ENCODE results near the gene GRPR. TPM values are rescaled to one million over a fixed set of nuclear protein-coding genes. Genes with fewer than 3 reads are reported as not detected.

GRPR gene
- 0.18 TPM in 1 of 2 replicates, not detected in the other for total RNA-seq

DNA sequence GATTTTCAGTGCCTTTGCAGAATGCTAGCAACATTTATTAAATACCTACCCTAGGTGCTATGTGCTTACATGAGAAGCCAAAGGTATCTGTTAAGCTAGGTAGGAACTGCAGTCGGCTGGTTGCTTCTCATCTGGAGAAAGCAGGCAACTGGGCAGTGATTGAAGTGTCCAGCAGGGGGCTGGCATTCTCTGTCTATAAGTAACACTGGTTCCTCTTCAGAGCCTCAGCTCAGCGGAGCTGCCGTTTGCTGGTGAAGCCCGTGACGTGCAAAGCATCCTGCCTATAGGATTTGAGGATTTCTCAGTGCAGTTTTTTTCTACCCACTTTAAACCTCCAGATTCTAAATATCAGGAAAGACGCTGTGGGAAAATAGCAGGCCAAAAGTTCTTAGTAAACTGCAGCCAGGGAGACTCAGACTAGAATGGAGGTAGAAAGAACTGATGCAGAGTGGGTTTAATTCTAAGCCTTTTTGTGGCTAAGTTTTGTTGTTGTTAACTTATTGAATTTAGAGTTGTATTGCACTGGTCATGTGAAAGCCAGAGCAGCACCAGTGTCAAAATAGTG, at the start of gene GRPR:
Gene GRPR, plus strand, starts transcription at position 344 of the 565 bp plus-strand sequence. CDS start 389 bp downstream, outside the sequence.
- Mint-ChIP-seq H3K9me3 (peaks cover 4% of the 10 kb centered on the region), H3K36me3 (ENCODE audit: low read depth) (no peaks in the 10 kb centered on the region), H3K4me3 (ENCODE audit: low read depth) (no peak within 1 kb of the TSS), H3K27me3 (ENCODE audit: low read depth) (peaks cover 27% of the 10 kb centered on the region), H3K4me1 (ENCODE audit: low read depth) (peaks cover 17% of the 10 kb centered on the region), H3K27ac (no peak within 1 kb of the TSS)
- DNase-seq (ENCODE audit: low spot score) = peak; percentile 14
- intact Hi-C loops (cut with micrococcal nuclease) = no loop called here

DNA sequence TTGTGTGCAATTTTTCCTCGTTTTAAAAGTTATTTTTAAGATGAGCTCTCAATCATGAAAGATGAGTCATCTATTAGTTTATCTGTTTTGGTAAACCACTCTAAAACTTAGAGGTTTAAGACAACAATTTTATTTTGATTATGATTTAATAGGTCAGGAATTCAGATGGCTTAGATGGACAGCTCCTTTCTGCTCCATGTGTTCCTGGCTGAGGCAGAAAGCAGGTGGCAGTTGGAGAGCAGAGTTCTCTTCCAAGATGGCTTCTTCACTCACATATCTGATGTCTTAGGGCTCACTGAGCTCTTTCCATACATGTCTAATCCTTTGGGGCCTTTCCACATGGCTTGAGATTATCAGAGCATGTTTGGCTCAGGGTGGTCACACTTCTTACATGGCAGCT, 48.3 kb upstream of the GRPR start:
- intact Hi-C loops (cut with micrococcal nuclease) = no loop called here
- Mint-ChIP-seq H3K4me3 (ENCODE audit: low read depth) (no peak overlapping the region), H3K36me3 (ENCODE audit: low read depth) (no peaks in the 10 kb centered on the region), H3K4me1 (ENCODE audit: low read depth) (no peaks in the 10 kb centered on the region), H3K27me3 (ENCODE audit: low read depth) (no peaks in the 10 kb centered on the region), H3K9me3 (no peaks in the 10 kb centered on the region), H3K27ac (no peak overlapping the region)
- DNase-seq (ENCODE audit: low spot score) = no peak

DNA sequence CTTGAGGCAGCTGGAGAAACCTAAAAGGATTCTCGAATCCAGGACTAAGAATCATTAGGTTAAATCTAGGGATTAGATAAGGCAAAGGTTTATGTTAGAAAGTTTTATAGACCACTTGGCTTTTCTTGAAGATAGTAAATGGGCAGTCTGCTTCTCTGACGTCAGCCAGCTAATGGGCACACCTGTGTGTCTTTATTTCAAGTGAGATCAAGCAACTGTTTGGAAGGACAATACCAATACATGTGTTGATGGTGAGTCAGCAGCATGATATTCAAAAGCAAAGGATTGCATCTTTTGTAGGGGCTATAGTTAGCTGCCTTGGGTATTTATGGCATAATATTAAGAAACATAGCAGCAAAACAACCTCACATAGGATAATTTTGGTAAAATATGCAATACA, 46.5 kb upstream of the GRPR start:
- Mint-ChIP-seq H3K36me3 (ENCODE audit: low read depth) (no peaks in the 10 kb centered on the region), H3K27me3 (ENCODE audit: low read depth) (no peaks in the 10 kb centered on the region), H3K27ac (no peak overlapping the region), H3K4me1 (ENCODE audit: low read depth) (no peaks in the 10 kb centered on the region), H3K4me3 (ENCODE audit: low read depth) (no peak overlapping the region), H3K9me3 (no peaks in the 10 kb centered on the region)
- intact Hi-C loops (cut with micrococcal nuclease) = no loop called here
- DNase-seq (ENCODE audit: low spot score) = no peak

DNA sequence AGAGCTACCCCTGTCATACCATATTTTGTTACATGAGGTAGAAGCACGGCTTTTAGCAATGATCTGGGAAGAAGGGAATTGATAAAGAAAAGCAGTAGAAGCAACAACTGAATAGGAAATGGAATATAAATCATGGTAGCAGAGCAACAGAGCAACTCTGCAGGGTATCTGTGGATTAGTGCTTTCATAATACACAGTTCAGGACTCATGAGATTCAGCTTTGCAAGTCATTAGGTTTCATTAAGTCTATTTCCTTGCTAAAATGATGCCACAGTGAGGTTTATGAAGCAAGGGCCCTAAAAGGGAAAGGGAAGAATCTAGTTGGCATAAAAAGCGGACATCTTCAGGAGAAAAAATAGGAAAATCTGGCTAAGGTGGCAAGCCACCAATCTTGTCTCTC, 45.6 kb upstream of the GRPR start:
- Mint-ChIP-seq H3K36me3 (ENCODE audit: low read depth) (no peaks in the 10 kb centered on the region), H3K9me3 (no peaks in the 10 kb centered on the region), H3K4me1 (ENCODE audit: low read depth) (no peaks in the 10 kb centered on the region), H3K27ac (no peak overlapping the region), H3K27me3 (ENCODE audit: low read depth) (no peaks in the 10 kb centered on the region), H3K4me3 (ENCODE audit: low read depth) (no peak overlapping the region)
- DNase-seq (ENCODE audit: low spot score) = no peak
- intact Hi-C loops (cut with micrococcal nuclease) = no loop called here

DNA sequence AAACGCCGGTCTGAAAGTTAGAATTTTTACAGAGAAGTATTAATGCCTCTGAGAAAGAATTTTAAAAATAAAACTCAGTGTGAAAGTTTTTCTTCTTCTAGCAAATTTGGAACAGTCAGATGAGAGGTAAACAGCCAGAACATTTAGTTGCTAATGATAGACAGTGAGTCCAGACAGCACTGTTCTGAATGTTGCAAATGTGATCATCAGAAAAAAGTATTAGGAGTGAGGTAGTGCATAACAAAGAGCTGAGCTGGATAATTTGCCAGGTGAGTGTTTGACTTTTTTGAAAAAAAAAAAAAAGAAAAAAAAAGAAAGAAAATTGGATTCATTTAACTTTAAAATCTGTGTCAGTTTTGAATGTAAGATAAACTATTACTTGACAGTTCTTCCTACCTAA, 42.0 kb upstream of the GRPR start:
- Mint-ChIP-seq H3K4me3 (ENCODE audit: low read depth) (no peak overlapping the region), H3K36me3 (ENCODE audit: low read depth) (no peaks in the 10 kb centered on the region), H3K9me3 (no peaks in the 10 kb centered on the region), H3K27ac (no peak overlapping the region), H3K4me1 (ENCODE audit: low read depth) (no peaks in the 10 kb centered on the region), H3K27me3 (ENCODE audit: low read depth) (peaks cover 1% of the 10 kb centered on the region)
- intact Hi-C loops (cut with micrococcal nuclease) = no loop called here
- DNase-seq (ENCODE audit: low spot score) = no peak

DNA sequence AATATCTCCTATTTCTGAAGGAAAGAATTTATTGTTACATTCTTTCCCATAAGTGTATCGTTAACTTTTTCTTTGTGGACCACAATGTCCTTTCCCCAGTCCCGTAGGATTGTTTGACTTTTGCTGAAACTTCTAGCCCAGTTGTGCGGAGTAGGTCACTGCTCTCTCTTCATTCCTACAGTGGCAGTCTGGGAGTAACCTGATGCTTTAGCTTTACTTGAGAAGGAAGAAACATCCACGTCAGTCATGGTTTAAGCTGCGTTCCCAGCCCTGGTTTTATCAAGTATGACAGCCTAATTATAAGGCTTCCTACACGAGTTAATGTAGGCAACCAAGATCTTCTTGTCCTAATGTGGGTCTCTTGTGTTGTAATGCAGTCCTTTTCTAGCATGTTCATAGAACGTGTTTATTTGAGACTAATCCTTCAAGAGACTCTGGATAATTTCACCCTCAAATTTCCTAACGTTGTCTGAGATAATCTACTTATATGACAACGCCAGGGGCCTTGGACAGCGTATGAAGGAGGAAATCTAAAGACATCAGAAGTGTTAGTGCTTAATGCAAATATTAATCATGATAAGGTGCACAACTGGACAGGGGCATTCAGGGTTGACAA, 40.8 kb upstream of the GRPR start:
- Mint-ChIP-seq H3K4me3 (ENCODE audit: low read depth) (no peak overlapping the region), H3K9me3 (no peaks in the 10 kb centered on the region), H3K36me3 (ENCODE audit: low read depth) (no peaks in the 10 kb centered on the region), H3K4me1 (ENCODE audit: low read depth) (no peaks in the 10 kb centered on the region), H3K27ac (no peak overlapping the region), H3K27me3 (ENCODE audit: low read depth) (peaks cover 1% of the 10 kb centered on the region)
- DNase-seq (ENCODE audit: low spot score) = no peak
- intact Hi-C loops (cut with micrococcal nuclease) = no loop called here

DNA sequence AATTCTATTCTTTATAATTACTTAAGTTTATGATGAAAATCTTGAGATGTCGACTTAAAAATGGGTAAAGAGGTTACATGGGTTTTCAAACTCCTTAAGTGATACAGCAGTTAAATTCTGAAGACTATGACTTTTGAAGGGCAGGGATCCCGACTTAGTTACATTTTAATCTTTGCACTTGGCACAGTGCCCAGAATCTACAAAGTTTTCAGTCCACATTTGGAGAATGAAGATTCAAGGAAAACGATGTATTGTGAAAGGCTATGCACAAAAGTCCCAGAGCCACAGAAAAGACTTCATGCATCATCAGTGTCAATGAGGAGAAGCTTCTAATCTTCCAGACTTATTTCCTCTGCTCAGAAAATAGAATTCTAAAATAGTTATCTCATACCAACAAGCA, 36.3 kb upstream of the GRPR start:
- no peak overlapping the region for H3K27ac Mint-ChIP-seq
- peaks cover 4% of the 10 kb centered on the region for H3K27me3 Mint-ChIP-seq (ENCODE audit: low read depth)
- DNase-seq (ENCODE audit: low spot score) = no peak
- no peaks in the 10 kb centered on the region for H3K9me3 Mint-ChIP-seq
- intact Hi-C loops (cut with micrococcal nuclease) = no loop called here
- H3K36me3 Mint-ChIP-seq (ENCODE audit: low read depth) = no peaks in the 10 kb centered on the region
- no peak overlapping the region for H3K4me3 Mint-ChIP-seq (ENCODE audit: low read depth)
- no peaks in the 10 kb centered on the region for H3K4me1 Mint-ChIP-seq (ENCODE audit: low read depth)

DNA sequence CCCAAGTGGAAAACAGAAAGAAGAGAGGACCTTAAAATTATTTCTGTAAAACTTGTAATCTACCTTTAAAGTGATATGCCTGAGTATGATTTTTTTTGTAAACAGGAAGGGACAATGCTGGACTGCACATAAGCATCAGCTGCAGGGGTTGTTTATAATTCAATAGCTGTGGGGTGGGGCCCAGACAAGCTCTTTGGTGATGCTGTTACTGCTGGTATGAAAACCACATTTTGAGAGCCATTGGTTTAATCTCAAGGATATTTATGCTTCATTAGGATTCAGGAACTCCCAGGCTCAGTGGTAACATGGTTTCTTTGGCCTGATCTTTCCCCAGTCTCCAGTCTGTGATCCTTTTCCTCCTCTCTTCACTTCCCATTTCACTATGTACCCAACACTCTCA, 34.3 kb upstream of the GRPR start:
- H3K27me3 Mint-ChIP-seq (ENCODE audit: low read depth) = peaks cover 4% of the 10 kb centered on the region
- H3K27ac Mint-ChIP-seq = no peak overlapping the region
- H3K4me3 Mint-ChIP-seq (ENCODE audit: low read depth) = no peak overlapping the region
- H3K9me3 Mint-ChIP-seq = no peaks in the 10 kb centered on the region
- no peak for DNase-seq (ENCODE audit: low spot score)
- H3K36me3 Mint-ChIP-seq (ENCODE audit: low read depth) = no peaks in the 10 kb centered on the region
- H3K4me1 Mint-ChIP-seq (ENCODE audit: low read depth) = no peaks in the 10 kb centered on the region
- intact Hi-C loops (cut with micrococcal nuclease) = no loop called here

DNA sequence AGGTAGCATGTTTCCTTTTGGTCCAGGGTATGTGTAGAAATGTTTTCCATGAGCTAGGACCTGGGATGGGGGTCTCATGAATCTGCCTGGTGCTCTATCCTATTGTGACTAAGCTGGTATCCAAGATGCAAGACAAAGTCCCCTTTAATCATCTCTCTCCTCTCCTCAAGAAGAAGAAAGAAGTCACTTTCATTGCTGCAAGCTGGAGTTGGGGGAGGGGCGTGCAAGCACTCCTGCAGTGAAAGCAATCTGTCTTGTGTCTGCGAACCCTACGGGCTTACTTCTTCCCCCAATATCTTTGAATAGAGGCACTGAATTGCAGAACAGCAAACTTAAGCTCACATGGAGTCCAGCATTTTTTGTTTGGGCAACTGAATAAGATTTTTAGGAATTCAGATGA, 27.2 kb upstream of the GRPR start:
- Mint-ChIP-seq H3K4me3 (ENCODE audit: low read depth) (no peak overlapping the region), H3K27ac (no peak overlapping the region), H3K36me3 (ENCODE audit: low read depth) (no peaks in the 10 kb centered on the region), H3K9me3 (no peaks in the 10 kb centered on the region), H3K27me3 (ENCODE audit: low read depth) (peaks cover 2% of the 10 kb centered on the region), H3K4me1 (ENCODE audit: low read depth) (no peaks in the 10 kb centered on the region)
- intact Hi-C loops (cut with micrococcal nuclease) = no loop called here
- no peak for DNase-seq (ENCODE audit: low spot score)

DNA sequence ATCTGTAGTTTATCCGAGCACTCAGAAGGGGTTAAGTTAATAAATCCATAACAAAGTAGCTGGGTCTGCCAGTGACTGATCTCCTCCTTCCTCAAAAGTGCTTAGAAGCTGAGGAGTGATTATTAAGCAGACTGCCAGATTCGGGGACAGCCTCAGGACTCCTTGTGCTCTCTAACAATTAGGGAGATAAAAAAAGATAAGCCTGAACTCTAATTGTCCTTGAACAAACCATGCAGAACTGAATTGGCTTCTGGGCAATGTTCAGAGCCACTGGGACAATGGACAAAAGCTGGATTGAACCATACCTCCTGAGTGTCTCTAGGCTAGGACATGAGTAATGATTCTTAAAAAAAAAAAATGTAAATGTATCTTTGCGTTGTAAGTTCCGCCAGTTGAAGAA, 22.7 kb upstream of the GRPR start:
- no peak overlapping the region for H3K4me3 Mint-ChIP-seq (ENCODE audit: low read depth)
- intact Hi-C loops (cut with micrococcal nuclease) = no loop called here
- H3K9me3 Mint-ChIP-seq = no peaks in the 10 kb centered on the region
- H3K4me1 Mint-ChIP-seq (ENCODE audit: low read depth) = no peaks in the 10 kb centered on the region
- no peaks in the 10 kb centered on the region for H3K36me3 Mint-ChIP-seq (ENCODE audit: low read depth)
- no peak for DNase-seq (ENCODE audit: low spot score)
- H3K27me3 Mint-ChIP-seq (ENCODE audit: low read depth) = no peaks in the 10 kb centered on the region
- H3K27ac Mint-ChIP-seq = no peak overlapping the region

DNA sequence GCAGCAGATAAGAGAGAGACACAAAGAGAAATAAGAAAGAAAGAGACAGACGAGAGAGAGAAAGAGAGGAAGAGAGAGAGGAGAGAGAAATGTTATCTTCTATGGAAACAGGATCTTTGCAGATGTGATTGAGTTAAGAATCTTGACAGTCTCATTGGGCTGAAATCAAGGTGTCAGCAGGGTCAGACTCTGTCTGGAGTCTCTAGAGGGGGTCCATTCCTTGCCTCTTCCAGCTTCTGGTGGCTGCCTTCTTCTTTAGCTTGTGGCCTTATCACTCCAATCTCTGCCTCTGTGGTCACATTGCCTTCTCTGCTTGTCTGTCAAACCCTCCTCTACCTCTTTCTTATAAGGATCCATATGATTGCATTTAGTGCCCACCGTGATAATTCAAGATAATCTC, 21.8 kb upstream of the GRPR start:
- H3K27ac Mint-ChIP-seq = no peak overlapping the region
- no peak overlapping the region for H3K4me3 Mint-ChIP-seq (ENCODE audit: low read depth)
- H3K9me3 Mint-ChIP-seq = no peaks in the 10 kb centered on the region
- no peaks in the 10 kb centered on the region for H3K27me3 Mint-ChIP-seq (ENCODE audit: low read depth)
- no peaks in the 10 kb centered on the region for H3K4me1 Mint-ChIP-seq (ENCODE audit: low read depth)
- H3K36me3 Mint-ChIP-seq (ENCODE audit: low read depth) = no peaks in the 10 kb centered on the region
- no peak for DNase-seq (ENCODE audit: low spot score)
- intact Hi-C loops (cut with micrococcal nuclease) = no loop called here

DNA sequence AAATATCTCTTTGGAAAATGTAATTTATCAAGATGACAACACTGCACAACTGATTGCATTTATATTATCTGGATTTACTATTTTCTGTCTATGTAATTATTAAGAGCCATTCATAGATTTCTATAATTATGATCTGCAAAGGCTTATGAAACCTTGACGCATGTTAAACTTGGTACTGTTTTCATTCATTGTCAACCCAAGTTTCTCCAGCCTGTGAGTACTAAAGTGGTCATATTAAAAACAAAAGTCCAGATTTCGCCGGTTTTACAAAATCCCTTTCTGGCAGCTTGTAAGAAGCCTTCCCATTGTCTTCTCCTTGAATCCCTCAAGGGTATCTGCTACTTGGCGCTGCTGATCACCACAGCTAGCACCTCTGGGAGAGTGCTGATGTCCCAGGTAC, 19.7 kb upstream of the GRPR start:
- H3K4me1 Mint-ChIP-seq (ENCODE audit: low read depth) = no peaks in the 10 kb centered on the region
- H3K27me3 Mint-ChIP-seq (ENCODE audit: low read depth) = peaks cover 3% of the 10 kb centered on the region
- H3K9me3 Mint-ChIP-seq = no peaks in the 10 kb centered on the region
- no peak overlapping the region for H3K27ac Mint-ChIP-seq
- DNase-seq (ENCODE audit: low spot score) = no peak
- no peaks in the 10 kb centered on the region for H3K36me3 Mint-ChIP-seq (ENCODE audit: low read depth)
- intact Hi-C loops (cut with micrococcal nuclease) = no loop called here
- no peak overlapping the region for H3K4me3 Mint-ChIP-seq (ENCODE audit: low read depth)

DNA sequence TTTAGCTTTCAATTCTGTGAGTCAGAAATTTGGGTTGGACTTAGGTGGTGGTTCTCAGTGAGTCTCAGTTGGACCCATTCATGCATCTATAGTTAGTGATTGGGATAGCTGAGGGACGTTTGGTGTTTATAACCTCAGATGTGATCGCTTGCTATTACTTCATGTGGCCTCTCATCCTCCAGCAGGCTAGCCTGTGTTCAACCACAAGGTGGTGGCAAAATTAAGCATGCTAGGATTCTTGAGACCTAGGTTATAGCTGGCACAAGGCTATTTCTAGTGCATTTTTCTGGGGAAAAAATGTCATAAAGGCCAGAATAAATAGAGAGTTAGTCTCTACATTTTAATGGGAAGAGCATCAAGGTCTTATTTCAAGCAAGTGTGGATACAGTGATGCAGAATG, 10.9 kb upstream of the GRPR start:
- no peaks in the 10 kb centered on the region for H3K9me3 Mint-ChIP-seq
- peaks cover 9% of the 10 kb centered on the region for H3K27me3 Mint-ChIP-seq (ENCODE audit: low read depth)
- no peak overlapping the region for H3K4me3 Mint-ChIP-seq (ENCODE audit: low read depth)
- H3K4me1 Mint-ChIP-seq (ENCODE audit: low read depth) = no peaks in the 10 kb centered on the region
- no peak for DNase-seq (ENCODE audit: low spot score)
- H3K27ac Mint-ChIP-seq = no peak overlapping the region
- intact Hi-C loops (cut with micrococcal nuclease) = no loop called here
- no peaks in the 10 kb centered on the region for H3K36me3 Mint-ChIP-seq (ENCODE audit: low read depth)

All from activated T-helper 2 cell treated with anti-CD3 and anti-CD28 coated beads, Interferon-gamma antibody, Interleukin-2, Interleukin-4, amounts not matched to agents 10 μg/mL and 5 μg/mL and 100 μg/mL, durations not matched to agents 14 hours and 24 hours and 36 hours (primary cell).